Breast epithelium (tissue), 4 donors: ENCODE measurements around the gene TMPRSS15. TPM values are rescaled to one million over a fixed set of nuclear protein-coding genes. Genes with fewer than 3 reads are reported as not detected.

ENCODE experiments used
- DNase-seq, 2 donors: peaks; one replicate each; pipeline ENCODE4 v3.0.0-alpha.2; 2019; ENCODE audit warnings: low spot score in 2 of 2
- H3K27ac ChIP-seq, 2 donors: fragments of 200-600 bp; sonication (generic) in 1 of 2; one replicate each; pipeline ENCODE4 v1.5.1; 2016 to 2019; ENCODE audit warnings: mild to moderate bottlenecking in 1 of 2
- H3K27me3 ChIP-seq, 2 donors: fragments of 200-600 bp; sonication (generic) in 1 of 2; one replicate each; pipeline versions ENCODE4 v1.5.1 to v1.6.0; 2017 to 2019; ENCODE audit warnings: control low read depth in 1 of 2, mild to moderate bottlenecking in 1 of 2
- H3K36me3 ChIP-seq: fragments of 200-600 bp; one replicate; pipeline ENCODE4 v1.5.1; 2019
- H3K4me1 ChIP-seq, 2 donors: fragments of 200-600 bp; sonication (generic); one replicate each; pipeline ENCODE4 v1.5.1; 2016 to 2019; ENCODE audit warnings: control low read depth in 1 of 2
- H3K4me3 ChIP-seq, 3 donors: fragments of 200-600 bp; sonication (generic); 1 replicate in 2 of 3; 2 replicates in 1 of 3; pipeline ENCODE4 v1.5.1; 2016 to 2019; ENCODE audit warnings: mild to moderate bottlenecking in 3 of 3, moderate library complexity in 2 of 3
- H3K9me3 ChIP-seq, 2 donors: fragments of 200-600 bp; sonication (generic) in 1 of 2; one replicate each; pipeline ENCODE4 v1.5.1; 2016 to 2019; ENCODE audit warnings: control low read depth in 1 of 2
- POLR2A ChIP-seq: fragments of 450-650 bp; IDR thresholded peaks from one replicate; pipeline ENCODE4 v1.6.1; 2016; ENCODE audit warnings: antibody characterized with exemption, mild to moderate bottlenecking, moderate library complexity
- POLR2AphosphoS5 ChIP-seq, 3 donors: sonication (generic); formaldehyde crosslinking; IDR thresholded peaks; one replicate each; pipeline ENCODE4 v1.6.1; 2017; ENCODE audit warnings: antibody characterized with exemption in 3 of 3
- intact Hi-C: fragments of 100-400 bp; cut with DNase I; formaldehyde crosslinking; loops from one replicate; pipeline ENCODE4 v1.15.1; 2023; ENCODE audit warnings: low total_unique reads
- total RNA-seq, 3 donors: library from RNA; depleted of rRNA; stranded (reverse); fragments of >200 nt; gene quantifications; one replicate each; pipeline ENCODE4 v1.1.0, GENCODE V29; 2016
- TF ChIP-seq, protein P1 (sequence below), 3 donors: fragments of 450-650 bp; IDR thresholded peaks; one replicate each; pipeline ENCODE4 v1.5.1; 2016 to 2017; ENCODE audit warnings: antibody characterized with exemption in 3 of 3, mild to moderate bottlenecking in 3 of 3, moderate library complexity in 3 of 3

The TMPRSS15 gene
- total RNA-seq, 3 donors from 2014 or later: not detected

GRCh38 chr21:18334066-18334465 lies 69.5 kb downstream of the TMPRSS15 start:
- H3K4me3 ChIP-seq: no peak overlapping the region
- TF ChIP-seq, protein P1, sequence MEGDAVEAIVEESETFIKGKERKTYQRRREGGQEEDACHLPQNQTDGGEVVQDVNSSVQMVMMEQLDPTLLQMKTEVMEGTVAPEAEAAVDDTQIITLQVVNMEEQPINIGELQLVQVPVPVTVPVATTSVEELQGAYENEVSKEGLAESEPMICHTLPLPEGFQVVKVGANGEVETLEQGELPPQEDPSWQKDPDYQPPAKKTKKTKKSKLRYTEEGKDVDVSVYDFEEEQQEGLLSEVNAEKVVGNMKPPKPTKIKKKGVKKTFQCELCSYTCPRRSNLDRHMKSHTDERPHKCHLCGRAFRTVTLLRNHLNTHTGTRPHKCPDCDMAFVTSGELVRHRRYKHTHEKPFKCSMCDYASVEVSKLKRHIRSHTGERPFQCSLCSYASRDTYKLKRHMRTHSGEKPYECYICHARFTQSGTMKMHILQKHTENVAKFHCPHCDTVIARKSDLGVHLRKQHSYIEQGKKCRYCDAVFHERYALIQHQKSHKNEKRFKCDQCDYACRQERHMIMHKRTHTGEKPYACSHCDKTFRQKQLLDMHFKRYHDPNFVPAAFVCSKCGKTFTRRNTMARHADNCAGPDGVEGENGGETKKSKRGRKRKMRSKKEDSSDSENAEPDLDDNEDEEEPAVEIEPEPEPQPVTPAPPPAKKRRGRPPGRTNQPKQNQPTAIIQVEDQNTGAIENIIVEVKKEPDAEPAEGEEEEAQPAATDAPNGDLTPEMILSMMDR (IDR thresholded peaks at IDR 0.05): no peak
- no peak for TF ChIP-seq POLR2AphosphoS5 (IDR thresholded peaks at IDR 0.05)
- TF ChIP-seq POLR2A: no peak

GRCh38 chr21:18318156-18318555 lies 85.4 kb downstream of the TMPRSS15 start:
- DNase-seq: no peak
- no peaks in the 10 kb centered on the region for H3K36me3 ChIP-seq
- intact Hi-C loops: no loop called here
- H3K27me3 ChIP-seq: no peaks in the 10 kb centered on the region
- no peaks in the 10 kb centered on the region for H3K4me1 ChIP-seq
- TF ChIP-seq, protein P1 (IDR thresholded peaks at IDR 0.05): no peak
- TF ChIP-seq POLR2AphosphoS5 (IDR thresholded peaks at IDR 0.05) (no peak), POLR2A (no peak)
- H3K4me3 ChIP-seq: no peak overlapping the region
- H3K27ac ChIP-seq: no peak overlapping the region
- peaks cover 0 to 11% of the 10 kb centered on the region in 2 donors for H3K9me3 ChIP-seq

More at GRCh38 chr21:18334066-18334465, 69.5 kb downstream of the TMPRSS15 start:
- no peak for DNase-seq
- Histone ChIP-seq H3K27ac (no peak overlapping the region), H3K36me3 (no peaks in the 10 kb centered on the region), H3K9me3 (no peaks in the 10 kb centered on the region), H3K27me3 (no peaks in the 10 kb centered on the region), H3K4me1 (no peaks in the 10 kb centered on the region)
- intact Hi-C loops: no loop called here

GRCh38 chr21:18298228-18298627 lies 105.4 kb downstream of the TMPRSS15 start:
- no peaks in the 10 kb centered on the region for H3K27me3 ChIP-seq
- no peaks in the 10 kb centered on the region for H3K4me1 ChIP-seq
- H3K4me3 ChIP-seq: no peak overlapping the region
- H3K27ac ChIP-seq: no peak overlapping the region
- H3K36me3 ChIP-seq: no peaks in the 10 kb centered on the region
- TF ChIP-seq POLR2AphosphoS5 (IDR thresholded peaks at IDR 0.05) (no peak), POLR2A (no peak)
- DNase-seq: no peak
- no peaks in the 10 kb centered on the region for H3K9me3 ChIP-seq
- intact Hi-C loops: loop anchor here (10.0 kb wide), 1 partner anchor 157 kb away; no protein-coding TSS in a partner anchor

GRCh38 chr21:18294100-18294499 lies 109.5 kb downstream of the TMPRSS15 start:
- Histone ChIP-seq H3K4me1 (no peaks in the 10 kb centered on the region), H3K4me3 (no peak overlapping the region), H3K27me3 (no peaks in the 10 kb centered on the region), H3K36me3 (no peaks in the 10 kb centered on the region), H3K9me3 (no peaks in the 10 kb centered on the region), H3K27ac (no peak overlapping the region)
- intact Hi-C loops: loop anchor here (10.0 kb wide), 1 partner anchor 161 kb away; no protein-coding TSS in a partner anchor
- TF ChIP-seq POLR2A (no peak), POLR2AphosphoS5 (IDR thresholded peaks at IDR 0.05) (no peak)
- TF ChIP-seq, protein P1 (IDR thresholded peaks at IDR 0.05): no peak
- no peak for DNase-seq

DNA sequence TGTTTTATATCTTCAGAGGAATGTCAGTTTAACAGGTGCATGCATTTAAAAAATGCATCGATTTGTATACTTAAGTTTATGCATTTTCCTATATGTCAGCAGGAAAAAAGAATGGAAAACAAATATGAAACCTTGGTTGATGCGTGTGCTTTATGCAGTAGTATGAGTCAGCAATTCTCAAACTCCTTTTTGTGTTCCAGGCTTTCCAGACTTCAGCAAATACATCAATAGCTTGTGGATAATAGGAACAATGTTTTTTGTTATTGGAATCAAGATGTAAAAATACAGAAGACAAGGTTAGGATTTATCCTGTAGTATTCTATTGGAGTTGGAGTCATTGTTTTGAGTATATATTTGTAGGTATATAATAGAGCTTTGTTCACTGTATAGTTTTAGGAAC lies 113.7 kb downstream of the TMPRSS15 start:
- intact Hi-C loops: loop anchor here (10.0 kb wide), 1 partner anchor 165 kb away; no protein-coding TSS in a partner anchor
- H3K9me3 ChIP-seq: no peaks in the 10 kb centered on the region
- H3K27ac ChIP-seq: no peak overlapping the region
- no peaks in the 10 kb centered on the region for H3K27me3 ChIP-seq
- no peak for DNase-seq
- H3K36me3 ChIP-seq: no peaks in the 10 kb centered on the region
- H3K4me1 ChIP-seq: no peaks in the 10 kb centered on the region
- TF ChIP-seq POLR2A (no peak), POLR2AphosphoS5 (IDR thresholded peaks at IDR 0.05) (no peak)
- TF ChIP-seq, protein P1 (IDR thresholded peaks at IDR 0.05): no peak
- no peak overlapping the region for H3K4me3 ChIP-seq
